ENCODE results near the gene ZDHHC14. TPM values are rescaled to one million over a fixed set of nuclear protein-coding genes. Genes with fewer than 3 reads are reported as not detected.

ZDHHC14 gene
- total RNA-seq, 2 experiments from 2014 or later = 1.3 to 1.6 TPM

DNA sequence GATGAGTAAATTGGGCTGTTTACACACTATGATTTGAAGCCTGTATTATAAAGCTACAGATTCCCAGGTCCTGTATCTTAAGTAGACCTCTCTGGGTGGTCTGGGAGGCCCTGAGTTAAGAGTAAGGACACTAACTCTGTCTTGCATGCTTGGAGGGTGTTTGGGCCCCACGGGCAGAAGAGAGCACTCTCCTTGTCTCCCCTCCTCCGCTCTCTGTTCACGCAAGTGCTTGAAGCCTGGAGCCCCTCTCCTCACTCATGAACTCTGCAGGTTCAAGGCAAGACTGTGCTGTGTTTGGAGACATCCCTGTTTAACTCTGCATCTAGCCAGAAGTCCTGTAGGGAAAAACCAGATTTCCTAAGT is 154.0 kb downstream of the ZDHHC14 start:
- Mint-ChIP-seq H3K4me1 (ENCODE audit: low read depth) (peaks cover 34% of the 10 kb centered on the region), H3K9me3 (no peaks in the 10 kb centered on the region), H3K27ac (peak overlapping the region; percentile 79), H3K36me3 (ENCODE audit: low read depth) (no peaks in the 10 kb centered on the region), H3K27me3 (no peaks in the 10 kb centered on the region), H3K4me3 (no peak overlapping the region)
- H3K4me1 ChIP-seq (ENCODE audit: insufficient read depth, low read length) = peaks cover 52% of the 10 kb centered on the region
- ChIA-PET POLR2A (interaction anchor here (1.0 to 1.6 kb wide), 2 partner anchors 11 to 14 kb away, joined by 3 to 4 read pairs; no protein-coding TSS in a partner anchor), CTCF (no interaction called here)
- peak overlapping the region in 1 of 2 donors; percentile 48 for H3K27ac ChIP-seq (ENCODE audit: low read depth in 1 of 2, low read length in 2 of 2)
- TF ChIP-seq, protein P1, sequence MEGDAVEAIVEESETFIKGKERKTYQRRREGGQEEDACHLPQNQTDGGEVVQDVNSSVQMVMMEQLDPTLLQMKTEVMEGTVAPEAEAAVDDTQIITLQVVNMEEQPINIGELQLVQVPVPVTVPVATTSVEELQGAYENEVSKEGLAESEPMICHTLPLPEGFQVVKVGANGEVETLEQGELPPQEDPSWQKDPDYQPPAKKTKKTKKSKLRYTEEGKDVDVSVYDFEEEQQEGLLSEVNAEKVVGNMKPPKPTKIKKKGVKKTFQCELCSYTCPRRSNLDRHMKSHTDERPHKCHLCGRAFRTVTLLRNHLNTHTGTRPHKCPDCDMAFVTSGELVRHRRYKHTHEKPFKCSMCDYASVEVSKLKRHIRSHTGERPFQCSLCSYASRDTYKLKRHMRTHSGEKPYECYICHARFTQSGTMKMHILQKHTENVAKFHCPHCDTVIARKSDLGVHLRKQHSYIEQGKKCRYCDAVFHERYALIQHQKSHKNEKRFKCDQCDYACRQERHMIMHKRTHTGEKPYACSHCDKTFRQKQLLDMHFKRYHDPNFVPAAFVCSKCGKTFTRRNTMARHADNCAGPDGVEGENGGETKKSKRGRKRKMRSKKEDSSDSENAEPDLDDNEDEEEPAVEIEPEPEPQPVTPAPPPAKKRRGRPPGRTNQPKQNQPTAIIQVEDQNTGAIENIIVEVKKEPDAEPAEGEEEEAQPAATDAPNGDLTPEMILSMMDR (IDR thresholded peaks at IDR 0.05) = no peak
- no peaks in the 10 kb centered on the region for H3K9me3 ChIP-seq (ENCODE audit: control insufficient read depth in 1 of 2, insufficient read depth in 1 of 2, low read length in 2 of 2)
- intact Hi-C loops (cut with DNase I, micrococcal nuclease) = no loop called here
- DNase-seq (no peak), ATAC-seq (ENCODE audit: poor library complexity) (no peak)
- H3K27me3 ChIP-seq (ENCODE audit: control insufficient read depth in 1 of 2, insufficient read depth in 2 of 2, low read length in 2 of 2) = no peaks in the 10 kb centered on the region
- no peaks in the 10 kb centered on the region for H3K36me3 ChIP-seq (ENCODE audit: insufficient read depth, low read length)
- no peak overlapping the region for H3K4me3 ChIP-seq (ENCODE audit: low read length)

DNA sequence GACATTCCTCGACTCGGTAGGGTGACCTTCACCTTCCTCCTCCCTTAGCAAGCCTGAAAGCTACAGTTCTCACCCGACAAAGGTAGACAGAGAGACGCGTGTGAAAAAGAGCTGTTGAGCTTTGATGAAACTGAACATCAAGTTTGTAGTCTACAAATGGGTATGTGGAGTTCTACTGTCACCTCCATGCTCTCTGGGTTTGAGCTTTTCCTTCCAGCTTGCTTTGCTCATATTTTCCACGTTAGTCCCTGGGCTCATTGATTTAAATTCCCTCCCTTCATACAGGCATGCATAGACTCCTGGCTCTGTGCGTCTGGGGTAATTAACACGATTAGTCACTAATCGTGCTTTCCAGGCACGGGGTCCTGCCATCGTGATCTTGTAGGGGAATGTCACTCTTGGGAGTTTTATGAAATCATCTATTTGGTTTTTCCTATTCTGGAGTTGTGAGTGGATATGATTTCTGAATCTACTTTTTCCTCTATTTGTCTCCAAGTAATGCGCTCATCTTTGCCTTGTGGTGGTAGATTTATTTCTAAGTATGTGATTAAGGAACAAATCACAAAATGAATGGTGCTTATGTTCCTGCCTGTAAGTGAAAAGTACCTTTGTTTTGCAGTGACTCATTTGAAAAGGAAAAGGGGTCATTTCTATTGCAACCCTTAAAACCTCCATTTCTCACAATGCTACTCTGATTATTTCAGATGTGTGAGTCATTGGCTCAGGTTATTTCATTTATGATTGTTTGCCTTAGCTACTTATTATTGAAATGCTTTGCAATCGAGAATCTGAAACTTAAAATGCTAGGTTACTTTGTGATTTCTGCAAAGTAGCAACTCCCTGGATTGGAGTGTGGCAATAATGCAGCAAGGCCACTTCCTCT is 154.6 kb downstream of the ZDHHC14 start:
- DNase-seq = peak in 3 of 14 experiments; percentile 50 to 68 (median 52)
- intact Hi-C loops (cut with DNase I, micrococcal nuclease) = no loop called here

GRCh38 chr6:157536223-157536545 is 155.2 kb downstream of the ZDHHC14 start:
- no peak overlapping the region for H3K4me3 ChIP-seq (ENCODE audit: low read length)
- TF ChIP-seq, protein P1 (IDR thresholded peaks at IDR 0.05) = no peak
- peaks cover 34% of the 10 kb centered on the region for H3K4me1 Mint-ChIP-seq (ENCODE audit: low read depth)
- intact Hi-C loops (cut with DNase I, micrococcal nuclease) = no loop called here
- CTCF ChIA-PET = no interaction called here
- H3K36me3 ChIP-seq (ENCODE audit: insufficient read depth, low read length) = no peaks in the 10 kb centered on the region
- H3K9me3 ChIP-seq (ENCODE audit: control insufficient read depth in 1 of 2, insufficient read depth in 1 of 2, low read length in 2 of 2) = no peaks in the 10 kb centered on the region
- H3K27ac Mint-ChIP-seq = peak overlapping the region; percentile 79
- H3K27ac ChIP-seq (ENCODE audit: low read depth in 1 of 2, low read length in 2 of 2) = peak overlapping the region in 1 of 2 donors; percentile 48
- DNase-seq (peak in 1 of 14 experiments; percentile 7), ATAC-seq (ENCODE audit: poor library complexity) (no peak)
- H3K4me1 ChIP-seq (ENCODE audit: insufficient read depth, low read length) = peaks cover 52% of the 10 kb centered on the region
- H3K27me3 Mint-ChIP-seq = no peaks in the 10 kb centered on the region
- H3K27me3 ChIP-seq (ENCODE audit: control insufficient read depth in 1 of 2, insufficient read depth in 2 of 2, low read length in 2 of 2) = no peaks in the 10 kb centered on the region
- H3K9me3 Mint-ChIP-seq = no peaks in the 10 kb centered on the region
- H3K4me3 Mint-ChIP-seq = peak overlapping the region; percentile 16
- POLR2A ChIA-PET = interaction anchor here (1.0 kb wide), 1 partner anchor 9 kb away, joined by 3 read pairs; no protein-coding TSS in a partner anchor
- H3K36me3 Mint-ChIP-seq (ENCODE audit: low read depth) = no peaks in the 10 kb centered on the region

More for the DNA sequence above, 154.6 kb downstream of the ZDHHC14 start:
- peak; percentile 59 for ATAC-seq (ENCODE audit: poor library complexity)
- H3K9me3 ChIP-seq (ENCODE audit: control insufficient read depth in 1 of 2, insufficient read depth in 1 of 2, low read length in 2 of 2) = no peaks in the 10 kb centered on the region
- no peaks in the 10 kb centered on the region for H3K36me3 ChIP-seq (ENCODE audit: insufficient read depth, low read length)
- Mint-ChIP-seq H3K27me3 (no peaks in the 10 kb centered on the region), H3K36me3 (ENCODE audit: low read depth) (no peaks in the 10 kb centered on the region), H3K27ac (peak overlapping the region; percentile 79), H3K4me1 (ENCODE audit: low read depth) (peaks cover 34% of the 10 kb centered on the region), H3K4me3 (peak overlapping the region; percentile 16), H3K9me3 (no peaks in the 10 kb centered on the region)
- POLR2A ChIA-PET = interaction anchor here (1.0 kb wide), 2 partner anchors 9 to 13 kb away, joined by 3 read pairs; no protein-coding TSS in a partner anchor
- CTCF ChIA-PET = no interaction called here
- H3K4me1 ChIP-seq (ENCODE audit: insufficient read depth, low read length) = peaks cover 52% of the 10 kb centered on the region
- TF ChIP-seq, protein P1 (IDR thresholded peaks at IDR 0.05) = no peak
- peak overlapping the region in 1 of 2 donors; percentile 48 for H3K27ac ChIP-seq (ENCODE audit: low read depth in 1 of 2, low read length in 2 of 2)
- H3K4me3 ChIP-seq (ENCODE audit: low read length) = no peak overlapping the region
- no peaks in the 10 kb centered on the region for H3K27me3 ChIP-seq (ENCODE audit: control insufficient read depth in 1 of 2, insufficient read depth in 2 of 2, low read length in 2 of 2)
